DOHH2 (cell line): ENCODE results near the gene SIRT1.

Experiments
- CTCF ChIP-seq: fragments of 200-600 bp; sonication (generic); IDR thresholded peaks from one replicate; pipeline ENCODE4 v1.5.1; 2014; ENCODE audit warnings: antibody characterized with exemption, mild to moderate bottlenecking, low read depth, low read length; ENCODE audit not compliant: poor library complexity, severe bottlenecking
- EZH2phosphoT487 ChIP-seq: fragments of 200-600 bp; sonication (generic); IDR thresholded peaks from 2 replicates; pipeline ENCODE4 v1.6.1; 2017; ENCODE audit warnings: borderline replicate concordance, mild to moderate bottlenecking, antibody characterized with exemption, low read length, moderate library complexity, mixed read lengths

GRCh38 chr10:67853512-67853911, 30.9 kb upstream of the SIRT1 start:
- TF ChIP-seq CTCF (no peak), EZH2phosphoT487 (no peak)
